GM12878 (cell line): Measurements from ENCODE around the gene IGFBP2. TPM values are rescaled to one million over a fixed set of nuclear protein-coding genes. Genes with fewer than 3 reads are reported as not detected.

Experiments used
- ATAC-seq: fragments of 200-7000 bp; cut with Tn5 transposase; 3 replicates; pipeline ENCODE4 v1.9.1; 2020; ENCODE audit warnings: mild to moderate bottlenecking, moderate library complexity
- BruUV-seq: library from RNA; stranded (reverse); fragments of 400-500 nt; replicated peaks from 2 replicates; lab custom pipeline; 2021; lab: Mats Ljungman, UMichigan
- CTCF ChIA-PET: fragments of 300-600 bp; sonication (Branson Sonifier 250); formaldehyde crosslinking; extraction: SDS; loops from one replicate; lab custom pipeline; 2021; ENCODE audit warnings: inconsistent platforms; lab: Yijun Ruan, JAX
- POLR2A ChIA-PET: fragments of 350-600 bp; formaldehyde crosslinking; extraction: SDS; loops from one replicate; lab custom pipeline; 2021; ENCODE audit warnings: inconsistent platforms; lab: Charles Lee
- RAD21 ChIA-PET: fragments of 300-600 bp; sonication (Branson Sonifier 250); formaldehyde crosslinking; loops from one replicate; lab custom pipeline; 2023; ENCODE audit warnings: antibody characterized with exemption; ENCODE audit not compliant: unreplicated experiment; lab: Charles Lee
- SMC1A ChIA-PET: fragments of 300-600 bp; sonication (Branson Sonifier 250); formaldehyde crosslinking; loops from one replicate; lab custom pipeline; 2023; ENCODE audit not compliant: unreplicated experiment, uncharacterized antibody; lab: Charles Lee
- DNase-seq: peaks from one replicate; pipeline ENCODE4 v3.0.0-alpha.2; 2011; ENCODE audit warnings: low read depth, low spot score
- FAIRE-seq: peaks from 3 replicates; lab custom pipeline; 2011; peaks lifted over from hg19 to GRCh38; lab: Jason Lieb, UNC
- H2AFZ ChIP-seq: 2 replicates; pipeline ENCODE4 v1.6.0; 2011; ENCODE audit warnings: low read depth, low read length, control low read depth; ENCODE audit not compliant: control insufficient read depth
- H3K27ac ChIP-seq: 2 replicates; pipeline ENCODE4 v1.5.1; 2011; ENCODE audit warnings: control low read depth; ENCODE audit not compliant: control insufficient read depth, insufficient read depth
- H3K27me3 ChIP-seq, 2 experiments: replicated peaks in 1 of 2; 2 replicates each; pipeline versions ENCODE4 v1.6.0 to v1.6.1; 2011; ENCODE audit warnings: low read length in 1 of 2; ENCODE audit not compliant: control insufficient read depth in 2 of 2, insufficient read depth in 2 of 2
- H3K36me3 ChIP-seq, 2 experiments: 2 replicates each; pipeline ENCODE4 v1.5.1; 2011; ENCODE audit warnings: low read length in 1 of 2; ENCODE audit not compliant: control insufficient read depth in 2 of 2, insufficient read depth in 2 of 2
- H3K4me1 ChIP-seq: 2 replicates; pipeline ENCODE4 v1.6.1; 2011; ENCODE audit warnings: mild to moderate bottlenecking, low read length, moderate library complexity, mixed read lengths; ENCODE audit not compliant: control insufficient read depth, insufficient read depth
- H3K4me2 ChIP-seq: 2 replicates; pipeline ENCODE4 v1.6.0; 2011; ENCODE audit warnings: control low read depth; ENCODE audit not compliant: control insufficient read depth, insufficient read depth
- H3K4me3 ChIP-seq: fragments of 200-600 bp; sonication (generic); 2 replicates; pipeline ENCODE4 v1.5.1; 2016
- H3K79me2 ChIP-seq: 2 replicates; pipeline ENCODE4 v1.6.0; 2011; ENCODE audit warnings: low read length; ENCODE audit not compliant: control insufficient read depth, insufficient read depth
- H3K9ac ChIP-seq: 2 replicates; pipeline ENCODE4 v1.8.0; 2011; ENCODE audit warnings: low read length, control low read depth, mixed read lengths; ENCODE audit not compliant: control insufficient read depth, insufficient read depth
- H3K9me3 ChIP-seq: replicated peaks from 3 replicates; pipeline ENCODE4 v1.5.1; 2011; ENCODE audit warnings: mild to moderate bottlenecking, low read length; ENCODE audit not compliant: control insufficient read depth, insufficient read depth
- H4K20me1 ChIP-seq: 2 replicates; pipeline ENCODE4 v1.6.0; 2011; ENCODE audit not compliant: control insufficient read depth, insufficient read depth
- ASH2L ChIP-seq: fragments of 300-600, 200-600 bp; sonication (generic); IDR thresholded peaks from 2 replicates; pipeline ENCODE4 v1.6.1; 2017; ENCODE audit warnings: low read depth, mild to moderate bottlenecking, borderline replicate concordance
- CEBPB ChIP-seq, 2 experiments: fragments of 150-350 bp in 1 of 2; IDR thresholded peaks; 2 replicates each; pipeline ENCODE4 v1.6.1; 2012 to 2014; ENCODE audit warnings: low read depth in 2 of 2, low read length in 2 of 2, borderline replicate concordance in 1 of 2, inconsistent platforms in 1 of 2
- ETV6 ChIP-seq, 2 experiments: fragments of 450-650 bp in 1 of 2; IDR thresholded peaks in 1 of 2; conservative IDR thresholded peaks in 1 of 2; 2 replicates each; pipeline ENCODE4 v1.6.1; 2014; ENCODE audit warnings: antibody characterized with exemption in 1 of 2, borderline replicate concordance in 1 of 2, low read depth in 1 of 2, mild to moderate bottlenecking in 1 of 2, moderate library complexity in 1 of 2
- FOS ChIP-seq: IDR thresholded peaks from 3 replicates; pipeline ENCODE4 v1.6.1; 2011; ENCODE audit warnings: borderline replicate concordance; ENCODE audit not compliant: insufficient read length; ENCODE audit errors: extremely low read depth
- FOXM1 ChIP-seq: IDR thresholded peaks from 2 replicates; pipeline ENCODE4 v1.6.1; 2012; ENCODE audit warnings: low read depth, mild to moderate bottlenecking, inconsistent platforms, low read length, moderate library complexity
- KDM1A ChIP-seq: fragments of 200-600 bp; sonication (generic); IDR thresholded peaks from 2 replicates; pipeline ENCODE4 v1.6.1; 2016; ENCODE audit warnings: borderline replicate concordance
- MTA2 ChIP-seq: fragments of 450-650 bp; IDR thresholded peaks from 2 replicates; pipeline ENCODE4 v1.6.1; 2016; ENCODE audit warnings: low read depth, mild to moderate bottlenecking, moderate library complexity
- NFIC ChIP-seq: IDR thresholded peaks from 2 replicates; pipeline ENCODE4 v1.6.1; 2012; ENCODE audit warnings: low read depth, mild to moderate bottlenecking, inconsistent platforms, low read length, moderate library complexity
- NRF1 ChIP-seq: conservative IDR thresholded peaks from 2 replicates; pipeline ENCODE4 v1.6.1; 2011; ENCODE audit warnings: mild to moderate bottlenecking, low read depth, low read length, improper control_type of control experiment
- POLR2AphosphoS5 ChIP-seq: IDR thresholded peaks from 2 replicates; pipeline ENCODE4 v1.6.1; 2011; ENCODE audit warnings: mild to moderate bottlenecking, low read length, inconsistent platforms
- REST ChIP-seq: IDR thresholded peaks from 2 replicates; pipeline ENCODE4 v1.6.1; 2012; ENCODE audit warnings: mild to moderate bottlenecking, low read depth, low read length
- SMAD5 ChIP-seq: IDR thresholded peaks from 2 replicates; pipeline ENCODE4 v1.6.1; 2016; ENCODE audit warnings: antibody characterized with exemption, low read depth
- ZSCAN29 ChIP-seq: fragments of 450-650 bp; IDR thresholded peaks from 2 replicates; pipeline ENCODE4 v1.6.1; 2017; ENCODE audit warnings: mild to moderate bottlenecking, moderate library complexity
- WGBS: methylation state at CpG from one replicate; pipeline ENCODE4 v1.1.6; 2016; ENCODE audit warnings: low lambda C conversion rate; ENCODE audit not compliant: insufficient replicate concordance, insufficient coverage; ENCODE audit errors: missing lambda C conversion rate; 5-methylcytosine and 5-hydroxymethylcytosine counted together
- in situ Hi-C: fragments of 300-500 bp; cut with MboI; formaldehyde crosslinking; loops from 9 replicates; pipeline ENCODE4 v1.14.3; 2018; ENCODE audit warnings: mixed read lengths
- intact Hi-C: fragments of 100-400 bp; cut with micrococcal nuclease; formaldehyde crosslinking; loops from one replicate; pipeline ENCODE4 v1.14.2; 2022; ENCODE audit not compliant: unreplicated experiment
- polyA plus RNA-seq, 11 experiments: library from polyadenylated mRNA; depleted of rRNA in 4 of 11; unstranded in 6 of 11; stranded (reverse) in 5 of 11; fragments of >200 nt; fragmentation: Nextera tagmentation in 4 of 11; fragmentation: Illumina TruSeq in 1 of 11; extraction: Ambion mirVana in 4 of 11; extraction: Trizol in 1 of 11; gene quantifications; 1 replicate in 1 of 11; 2 replicates in 10 of 11; pipeline versions ENCODE4 v1.2.1 to v1.2.3, GENCODE V29; 2011 to 2016; ENCODE audit warnings: inconsistent platforms in 2 of 11, missing spikeins in 2 of 11, low read depth in 1 of 11
- total RNA-seq, 4 experiments: library from RNA; depleted of rRNA in 3 of 4; stranded (reverse); fragments of >200 nt in 3 of 4; fragmentation: Illumina TruSeq in 1 of 4; extraction: Trizol in 1 of 4; gene quantifications; 2 replicates each; pipeline versions ENCODE4 v1.2.1 to v1.2.3, GENCODE V29; 2013 to 2021
- TF ChIP-seq, protein P1 (sequence below): IDR thresholded peaks from 2 replicates; pipeline ENCODE4 v1.6.1; 2011; ENCODE audit warnings: low read depth, mild to moderate bottlenecking, low read length, moderate library complexity, borderline replicate concordance; ENCODE audit errors: extremely low read depth
- TF ChIP-seq, protein P2 (sequence below): IDR thresholded peaks from 2 replicates; pipeline ENCODE4 v1.6.1; 2012; ENCODE audit warnings: low read depth, low read length, improper control_type of control experiment
- TF ChIP-seq, protein P3 (sequence below): fragments of 450-650 bp; IDR thresholded peaks from 2 replicates; pipeline ENCODE4 v1.6.1; 2018; ENCODE audit warnings: borderline replicate concordance, mild to moderate bottlenecking; ENCODE audit not compliant: partially characterized antibody

The IGFBP2 gene
- total and polyA plus RNA-seq, 10 of the 15 experiments (the other 5 are each of a cell fraction or from before 2014, with no cell fraction given) = 0.11 to 1.5 (median 0.38) TPM; not detected in 5

GRCh38 chr2:216663846-216664245 is 30.6 kb downstream of the IGFBP2 start:
- H2AFZ ChIP-seq = no peak overlapping the region
- H3K4me2 ChIP-seq = no peak overlapping the region
- no peak overlapping the region for H3K4me3 ChIP-seq
- H3K9ac ChIP-seq = no peak overlapping the region
- ATAC-seq = no peak
- ChIA-PET POLR2A (interaction anchor here (0.6 to 1.6 kb wide), 5 partner anchors 12 to 235 kb away, joined by 3 to 5 read pairs (median 4); no protein-coding TSS in a partner anchor), CTCF (interaction anchor here (0.6 to 14.2 kb wide), 4 partner anchors 40 to 1139 kb away, joined by 3 to 475 read pairs (median 16); no protein-coding TSS in a partner anchor), RAD21 (interaction anchor here (0.6 to 12.2 kb wide), 5 partner anchors 73 to 658 kb away, joined by 3 to 239 read pairs (median 4); no protein-coding TSS in a partner anchor), SMC1A (interaction anchor here (1.7 to 12.7 kb wide), 3 partner anchors 14 to 441 kb away, joined by 4 to 226 read pairs (median 9); no protein-coding TSS in a partner anchor)
- H3K36me3 ChIP-seq = no peaks in the 10 kb centered on the region
- no peaks in the 10 kb centered on the region for H4K20me1 ChIP-seq
- FAIRE-seq = no peak
- H3K27me3 ChIP-seq = no peaks in the 10 kb centered on the region
- in situ Hi-C loops (loop anchor here (10.0 kb wide), 2 partner anchors 449 to 719 kb away; no protein-coding TSS in a partner anchor), intact Hi-C loops (loop anchor here (10.0 kb wide), 3 partner anchors 249 to 629 kb away; partner anchors contain the start of gene SMARCAL1)
- WGBS = 25% methylated on average over 18 of the region's 18 CpGs
- H3K9me3 ChIP-seq = no peaks in the 10 kb centered on the region
- no TSS peak for BruUV-seq
- no peaks in the 10 kb centered on the region for H3K79me2 ChIP-seq
- H3K27ac ChIP-seq = no peak overlapping the region
- no peaks in the 10 kb centered on the region for H3K4me1 ChIP-seq
- DNase-seq = no peak
- TF ChIP-seq CEBPB (IDR thresholded peaks at IDR 0.05; ENCODE audit: borderline replicate concordance in 1 of 2, low read depth in 2 of 2, low read length in 2 of 2) (no peak), ETV6 (conservative IDR thresholded peaks at IDR 0.05 in 1 of 2, IDR thresholded peaks at IDR 0.05 in 1 of 2; ENCODE audit: borderline replicate concordance in 1 of 2, low read depth in 1 of 2) (no peak), POLR2AphosphoS5 (no peak), ASH2L (no peak), MTA2 (no peak), ZSCAN29 (no peak), NRF1 (no peak), SMAD5 (no peak), REST (no peak), NFIC (no peak), KDM1A (no peak), FOXM1 (no peak), FOS (no peak)
- TF ChIP-seq, protein P1, sequence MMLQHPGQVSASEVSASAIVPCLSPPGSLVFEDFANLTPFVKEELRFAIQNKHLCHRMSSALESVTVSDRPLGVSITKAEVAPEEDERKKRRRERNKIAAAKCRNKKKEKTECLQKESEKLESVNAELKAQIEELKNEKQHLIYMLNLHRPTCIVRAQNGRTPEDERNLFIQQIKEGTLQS = no peak
- TF ChIP-seq, protein P2, sequence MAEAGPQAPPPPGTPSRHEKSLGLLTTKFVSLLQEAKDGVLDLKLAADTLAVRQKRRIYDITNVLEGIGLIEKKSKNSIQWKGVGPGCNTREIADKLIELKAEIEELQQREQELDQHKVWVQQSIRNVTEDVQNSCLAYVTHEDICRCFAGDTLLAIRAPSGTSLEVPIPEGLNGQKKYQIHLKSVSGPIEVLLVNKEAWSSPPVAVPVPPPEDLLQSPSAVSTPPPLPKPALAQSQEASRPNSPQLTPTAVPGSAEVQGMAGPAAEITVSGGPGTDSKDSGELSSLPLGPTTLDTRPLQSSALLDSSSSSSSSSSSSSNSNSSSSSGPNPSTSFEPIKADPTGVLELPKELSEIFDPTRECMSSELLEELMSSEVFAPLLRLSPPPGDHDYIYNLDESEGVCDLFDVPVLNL = no peak
- TF ChIP-seq, protein P3, sequence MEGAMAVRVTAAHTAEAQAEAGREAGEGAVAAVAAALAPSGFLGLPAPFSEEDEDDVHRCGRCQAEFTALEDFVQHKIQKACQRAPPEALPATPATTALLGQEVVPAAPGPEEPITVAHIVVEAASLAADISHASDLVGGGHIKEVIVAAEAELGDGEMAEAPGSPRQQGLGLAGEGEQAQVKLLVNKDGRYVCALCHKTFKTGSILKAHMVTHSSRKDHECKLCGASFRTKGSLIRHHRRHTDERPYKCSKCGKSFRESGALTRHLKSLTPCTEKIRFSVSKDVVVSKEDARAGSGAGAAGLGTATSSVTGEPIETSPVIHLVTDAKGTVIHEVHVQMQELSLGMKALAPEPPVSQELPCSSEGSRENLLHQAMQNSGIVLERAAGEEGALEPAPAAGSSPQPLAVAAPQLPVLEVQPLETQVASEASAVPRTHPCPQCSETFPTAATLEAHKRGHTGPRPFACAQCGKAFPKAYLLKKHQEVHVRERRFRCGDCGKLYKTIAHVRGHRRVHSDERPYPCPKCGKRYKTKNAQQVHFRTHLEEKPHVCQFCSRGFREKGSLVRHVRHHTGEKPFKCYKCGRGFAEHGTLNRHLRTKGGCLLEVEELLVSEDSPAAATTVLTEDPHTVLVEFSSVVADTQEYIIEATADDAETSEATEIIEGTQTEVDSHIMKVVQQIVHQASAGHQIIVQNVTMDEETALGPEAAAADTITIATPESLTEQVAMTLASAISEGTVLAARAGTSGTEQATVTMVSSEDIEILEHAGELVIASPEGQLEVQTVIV = no peak
